ENCODE measurements around the gene RDH13. TPM values are rescaled to one million over a fixed set of nuclear protein-coding genes. Genes with fewer than 3 reads are reported as not detected.
A peak's percentile ranks its signal among the peaks of the same experiment; 100 is the strongest.

The RDH13 gene
- total and polyA plus RNA-seq, 10 of the 15 experiments (the other 5 are each of a cell fraction or from before 2014, with no cell fraction given): 1.3 to 11.6 (median 8.9) TPM

DNA sequence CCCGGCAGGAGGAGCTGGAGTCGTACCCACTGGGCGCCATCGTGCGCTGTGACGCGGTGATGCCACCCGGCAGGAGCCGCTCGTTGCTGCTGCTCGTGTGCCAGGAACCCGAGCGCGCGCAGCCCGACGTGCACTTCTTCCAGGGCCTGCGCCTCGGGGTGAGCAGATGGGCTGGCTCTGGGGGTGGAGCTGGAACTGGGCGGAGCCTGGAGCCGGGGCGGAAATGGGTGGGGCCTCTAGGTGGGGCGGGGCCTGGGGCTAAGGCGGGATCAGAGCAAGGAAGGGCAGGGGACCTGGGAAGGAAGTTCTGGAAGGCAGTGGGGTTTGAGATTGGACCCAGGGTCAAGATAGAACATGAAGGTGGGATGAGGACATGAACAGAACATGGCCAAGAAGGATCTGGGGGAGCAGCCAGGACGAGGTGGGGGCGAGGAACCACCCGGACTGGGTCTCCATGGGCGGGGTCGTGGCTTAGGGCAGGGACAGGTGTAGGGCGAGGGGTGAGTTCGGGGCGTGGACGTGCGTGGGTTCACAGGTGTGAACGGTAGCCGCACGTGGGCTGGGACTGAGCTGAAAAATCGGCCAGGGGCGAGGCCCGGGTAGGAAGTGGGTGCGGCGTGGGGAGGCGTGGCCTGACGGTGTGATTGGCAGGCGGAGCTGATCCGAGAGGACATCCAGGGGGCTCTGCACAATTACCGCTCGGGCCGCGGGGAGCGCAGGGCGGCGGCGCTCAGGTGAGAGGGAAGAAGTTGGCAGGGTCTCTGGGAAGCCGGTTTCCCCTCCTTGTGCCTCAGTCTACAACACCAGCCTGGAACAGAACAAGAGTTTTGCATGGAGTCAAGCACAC lies 17.4 kb upstream of the RDH13 start (continued):
- TF ChIP-seq, protein P1, sequence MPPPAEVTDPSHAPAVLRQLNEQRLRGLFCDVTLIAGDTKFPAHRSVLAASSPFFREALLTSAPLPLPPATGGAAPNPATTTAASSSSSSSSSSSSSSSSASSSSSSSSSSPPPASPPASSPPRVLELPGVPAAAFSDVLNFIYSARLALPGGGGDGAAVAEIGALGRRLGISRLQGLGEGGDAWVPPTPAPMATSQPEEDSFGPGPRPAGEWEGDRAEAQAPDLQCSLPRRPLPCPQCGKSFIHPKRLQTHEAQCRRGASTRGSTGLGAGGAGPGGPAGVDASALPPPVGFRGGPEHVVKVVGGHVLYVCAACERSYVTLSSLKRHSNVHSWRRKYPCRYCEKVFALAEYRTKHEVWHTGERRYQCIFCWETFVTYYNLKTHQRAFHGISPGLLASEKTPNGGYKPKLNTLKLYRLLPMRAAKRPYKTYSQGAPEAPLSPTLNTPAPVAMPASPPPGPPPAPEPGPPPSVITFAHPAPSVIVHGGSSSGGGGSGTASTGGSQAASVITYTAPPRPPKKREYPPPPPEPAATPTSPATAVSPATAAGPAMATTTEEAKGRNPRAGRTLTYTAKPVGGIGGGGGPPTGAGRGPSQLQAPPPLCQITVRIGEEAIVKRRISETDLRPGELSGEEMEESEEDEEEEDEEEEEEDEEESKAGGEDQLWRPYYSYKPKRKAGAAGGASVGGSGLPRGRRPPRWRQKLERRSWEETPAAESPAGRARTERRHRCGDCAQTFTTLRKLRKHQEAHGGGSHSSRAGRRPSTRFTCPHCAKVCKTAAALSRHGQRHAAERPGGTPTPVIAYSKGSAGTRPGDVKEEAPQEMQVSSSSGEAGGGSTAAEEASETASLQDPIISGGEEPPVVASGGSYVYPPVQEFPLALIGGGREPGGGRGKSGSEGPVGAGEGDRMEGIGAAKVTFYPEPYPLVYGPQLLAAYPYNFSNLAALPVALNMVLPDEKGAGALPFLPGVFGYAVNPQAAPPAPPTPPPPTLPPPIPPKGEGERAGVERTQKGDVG (CRISPR knock-in tag; IDR thresholded peaks at IDR 0.05): no peak
- TF ChIP-seq, protein P2, sequence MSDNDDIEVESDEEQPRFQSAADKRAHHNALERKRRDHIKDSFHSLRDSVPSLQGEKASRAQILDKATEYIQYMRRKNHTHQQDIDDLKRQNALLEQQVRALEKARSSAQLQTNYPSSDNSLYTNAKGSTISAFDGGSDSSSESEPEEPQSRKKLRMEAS (IDR thresholded peaks at IDR 0.05; ENCODE audit: low read depth, low read length): peak; percentile 59; the same call in 1 of the 2 replicates
- TF ChIP-seq, protein P3, sequence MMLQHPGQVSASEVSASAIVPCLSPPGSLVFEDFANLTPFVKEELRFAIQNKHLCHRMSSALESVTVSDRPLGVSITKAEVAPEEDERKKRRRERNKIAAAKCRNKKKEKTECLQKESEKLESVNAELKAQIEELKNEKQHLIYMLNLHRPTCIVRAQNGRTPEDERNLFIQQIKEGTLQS (IDR thresholded peaks at IDR 0.05; ENCODE audit: borderline replicate concordance, extremely low read depth, low read depth, low read length): no peak
- TF ChIP-seq ATF7 (IDR thresholded peaks at IDR 0.05; ENCODE audit: low read depth) (no peak), NR2F1 (conservative IDR thresholded peaks at IDR 0.05) (no peak), ZBED1 (IDR thresholded peaks at IDR 0.05; ENCODE audit: borderline replicate concordance) (no peak), FOS (IDR thresholded peaks at IDR 0.05; ENCODE audit: borderline replicate concordance, extremely low read depth, insufficient read length) (no peak), ZNF384 (IDR thresholded peaks at IDR 0.05; ENCODE audit: borderline replicate concordance, low read depth, low read length) (no peak), YY1 (IDR thresholded peaks at IDR 0.05; ENCODE audit: low read depth, low read length) (no peak), ZNF274 (IDR thresholded peaks at IDR 0.05; ENCODE audit: insufficient read depth, insufficient read length) (no peak), TAF1 (IDR thresholded peaks at IDR 0.05; ENCODE audit: borderline replicate concordance, low read depth, low read length) (no peak), MEF2A (IDR thresholded peaks at IDR 0.05; ENCODE audit: insufficient read depth, low read depth, low read length) (no peak), NR2C1 (IDR thresholded peaks at IDR 0.05) (no peak), CREM (IDR thresholded peaks at IDR 0.05; ENCODE audit: low read depth) (no peak), JUNB (IDR thresholded peaks at IDR 0.05) (no peak), MYC (IDR thresholded peaks at IDR 0.05; ENCODE audit: insufficient read depth, insufficient read length, insufficient replicate concordance, low read length, severe bottlenecking) (no peak), YBX1 (IDR thresholded peaks at IDR 0.05) (no peak), SUPT20H (IDR thresholded peaks at IDR 0.05; ENCODE audit: borderline replicate concordance, control insufficient read depth, low read depth, low read length) (no peak), LARP7 (IDR thresholded peaks at IDR 0.05) (no peak), MXI1 (IDR thresholded peaks at IDR 0.05; ENCODE audit: low read depth, low read length) (0 out of 2 replicates have a peak, but pooled peaks have one; percentile 16), POLR2A (IDR thresholded peaks at IDR 0.05; ENCODE audit: low read depth, low read length) (peak; percentile 42; the same call in 1 of the 2 replicates), KAT2A (conservative IDR thresholded peaks at IDR 0.05; ENCODE audit: control insufficient read depth, low read depth, low read length) (no peak), SREBF1 (IDR thresholded peaks at IDR 0.05; ENCODE audit: low read length) (no peak)
- TF ChIP-seq, protein P4, sequence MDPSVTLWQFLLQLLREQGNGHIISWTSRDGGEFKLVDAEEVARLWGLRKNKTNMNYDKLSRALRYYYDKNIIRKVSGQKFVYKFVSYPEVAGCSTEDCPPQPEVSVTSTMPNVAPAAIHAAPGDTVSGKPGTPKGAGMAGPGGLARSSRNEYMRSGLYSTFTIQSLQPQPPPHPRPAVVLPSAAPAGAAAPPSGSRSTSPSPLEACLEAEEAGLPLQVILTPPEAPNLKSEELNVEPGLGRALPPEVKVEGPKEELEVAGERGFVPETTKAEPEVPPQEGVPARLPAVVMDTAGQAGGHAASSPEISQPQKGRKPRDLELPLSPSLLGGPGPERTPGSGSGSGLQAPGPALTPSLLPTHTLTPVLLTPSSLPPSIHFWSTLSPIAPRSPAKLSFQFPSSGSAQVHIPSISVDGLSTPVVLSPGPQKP (IDR thresholded peaks at IDR 0.05; ENCODE audit: low read depth, low read length): no peak
- TF ChIP-seq, protein P5, sequence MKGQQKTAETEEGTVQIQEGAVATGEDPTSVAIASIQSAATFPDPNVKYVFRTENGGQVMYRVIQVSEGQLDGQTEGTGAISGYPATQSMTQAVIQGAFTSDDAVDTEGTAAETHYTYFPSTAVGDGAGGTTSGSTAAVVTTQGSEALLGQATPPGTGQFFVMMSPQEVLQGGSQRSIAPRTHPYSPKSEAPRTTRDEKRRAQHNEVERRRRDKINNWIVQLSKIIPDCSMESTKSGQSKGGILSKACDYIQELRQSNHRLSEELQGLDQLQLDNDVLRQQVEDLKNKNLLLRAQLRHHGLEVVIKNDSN (IDR thresholded peaks at IDR 0.05; ENCODE audit: borderline replicate concordance, extremely low read length, insufficient read depth, low read depth, low read length): no peak

Data from GM12878 (cell line).